ENCODE measurements around the gene R3HDM2.
A peak's percentile ranks its signal among the peaks of the same experiment; 100 is the strongest.
"Not testable (repeated sequence)": the region's sequence is repeated elsewhere in the genome, so short reads cannot be mapped to it uniquely, and the experiment has no call there.

Gene R3HDM2

GRCh38 chr12:57452937-57453509 is 22.2 kb upstream of the R3HDM2 start:
- no peak for DNase-seq (ENCODE audit: low spot score)

GRCh38 chr12:57452181-57452936 is 21.5 kb upstream of the R3HDM2 start:
- DNase-seq (ENCODE audit: low spot score): no peak

DNA sequence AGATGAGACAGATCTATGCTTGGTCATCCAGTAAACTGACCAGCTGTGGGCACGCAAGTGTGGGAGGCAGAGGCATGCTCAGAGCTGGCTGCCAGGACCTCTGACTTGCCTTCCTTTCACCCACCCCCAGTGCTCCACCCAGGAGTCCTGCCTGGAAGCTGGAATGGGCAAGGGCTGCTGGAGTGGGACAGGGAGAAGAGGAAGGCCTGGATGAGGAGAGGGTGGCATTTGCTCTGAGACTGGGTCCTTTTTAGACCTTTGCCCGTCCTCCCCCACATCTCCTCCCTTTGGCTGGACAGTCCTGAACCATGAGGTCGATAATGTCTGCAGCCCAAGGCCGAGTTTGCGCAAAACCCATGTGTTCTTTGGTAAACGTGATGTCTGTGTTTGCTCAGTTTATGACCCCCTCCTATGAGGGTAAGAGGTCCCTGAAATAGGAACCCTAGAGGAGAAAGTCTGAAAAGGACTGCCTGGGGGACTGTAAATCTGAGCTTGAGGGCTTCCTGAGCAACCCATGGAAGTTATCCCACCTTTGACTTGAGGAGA is 20.5 kb upstream of the R3HDM2 start:
- DNase-seq (ENCODE audit: low spot score): no peak

DNA sequence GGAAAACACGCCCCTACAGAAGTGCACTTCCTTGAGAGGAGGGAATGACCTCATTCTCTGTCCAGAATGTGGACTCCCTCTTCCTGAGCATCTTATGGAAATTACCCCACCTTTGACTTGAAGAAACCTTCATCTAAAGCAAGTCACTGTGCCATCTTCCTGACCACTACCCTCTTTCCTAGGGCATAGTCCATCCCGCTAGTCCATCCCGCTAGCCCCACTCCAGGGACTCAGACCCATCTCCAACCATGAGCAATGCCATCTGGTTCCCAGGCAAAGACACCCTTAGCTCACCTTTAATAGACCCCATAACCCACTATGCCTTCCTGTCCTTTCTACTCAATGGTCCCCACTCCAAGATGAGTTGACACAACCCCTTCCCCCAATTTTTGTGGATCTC is 19.2 kb upstream of the R3HDM2 start:
- DNase-seq (ENCODE audit: low spot score): no peak

DNA sequence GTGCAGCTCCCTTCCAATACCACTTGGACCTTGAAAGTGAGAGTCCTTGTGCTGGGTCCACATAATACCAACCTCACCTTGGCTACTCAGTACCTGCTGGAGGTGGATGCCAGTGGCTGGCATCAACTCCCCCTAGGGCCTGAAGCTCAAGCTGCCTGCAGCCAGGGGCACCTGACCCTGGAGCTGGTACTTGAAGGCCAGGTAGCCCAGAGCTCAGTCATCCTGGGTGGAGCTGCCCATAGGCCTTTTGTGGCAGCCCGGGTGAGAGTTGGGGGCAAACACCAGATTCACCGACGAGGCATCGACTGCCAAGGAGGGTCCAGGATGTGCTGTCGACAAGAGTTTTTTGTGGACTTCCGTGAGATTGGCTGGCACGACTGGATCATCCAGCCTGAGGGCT is 18.5 kb upstream of the R3HDM2 start:
- no peak for DNase-seq (ENCODE audit: low spot score)

- DNase-seq (ENCODE audit: low spot score): no peak
These were observed 17.8 kb upstream of the R3HDM2 start for GRCh38 chr12:57448669-57449068.

DNA sequence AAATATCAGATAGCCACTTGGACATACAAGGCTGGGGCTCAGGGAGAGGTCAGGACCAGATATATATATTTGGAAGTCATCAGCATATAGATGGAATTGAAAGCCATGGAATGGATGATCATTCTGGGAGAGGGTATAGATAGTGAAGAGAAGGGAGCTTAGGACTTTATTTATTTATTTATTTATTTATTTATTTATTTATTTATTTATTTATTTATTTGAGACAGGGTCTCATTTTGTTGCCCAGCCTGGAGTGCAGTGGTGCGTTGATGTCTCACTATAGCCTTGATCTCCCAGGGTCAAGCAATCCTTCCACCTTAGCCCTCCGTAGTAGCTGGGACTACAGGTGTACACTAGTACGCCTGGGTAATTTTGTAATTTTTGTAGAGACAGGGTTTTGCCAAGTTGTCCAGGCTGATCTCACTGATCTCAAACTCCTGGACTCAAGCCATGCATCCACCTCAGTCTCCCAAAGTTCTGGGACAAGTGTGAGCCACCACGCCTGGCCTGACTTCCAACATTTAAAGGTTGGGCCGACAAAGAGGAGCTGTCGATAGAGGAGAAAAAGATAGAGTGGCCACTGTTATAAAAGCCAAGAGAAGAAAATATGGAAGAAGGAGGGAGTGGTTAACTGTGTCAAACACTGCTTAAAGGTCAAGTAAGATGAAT is 15.6 kb upstream of the R3HDM2 start:
- DNase-seq (ENCODE audit: low spot score): no peak

GRCh38 chr12:57444744-57445143 is 13.9 kb upstream of the R3HDM2 start:
- DNase-seq (ENCODE audit: low spot score): no peak

DNA sequence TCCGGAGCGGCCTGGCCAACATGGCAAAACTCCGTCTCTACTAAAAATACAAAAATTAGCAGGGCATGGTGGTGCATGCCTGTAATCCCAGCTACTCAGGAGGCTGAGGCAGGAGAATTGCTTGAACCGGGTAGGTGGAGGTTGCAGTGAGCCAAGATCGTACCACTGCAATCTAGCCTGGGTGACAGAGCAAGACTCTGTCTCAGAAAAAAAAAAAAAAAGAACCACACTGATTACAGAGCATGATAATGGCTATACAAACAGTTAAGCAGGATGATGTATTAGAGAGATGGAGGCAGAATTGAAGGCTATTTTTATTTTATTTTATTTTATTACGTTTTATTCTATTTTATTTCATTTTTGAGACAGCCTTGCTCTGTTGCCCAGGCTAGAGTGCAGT is 13.5 kb upstream of the R3HDM2 start:
- not testable (repeated sequence) for DNase-seq (ENCODE audit: low spot score)

GRCh38 chr12:57441846-57442427 is 11.1 kb upstream of the R3HDM2 start:
- DNase-seq (ENCODE audit: low spot score): no peak

GRCh38 chr12:57441393-57441792 is 10.6 kb upstream of the R3HDM2 start:
- DNase-seq (ENCODE audit: low spot score): not testable (repeated sequence)

GRCh38 chr12:57439762-57440266 is 9.0 kb upstream of the R3HDM2 start:
- no peak for DNase-seq (ENCODE audit: low spot score)

GRCh38 chr12:57438400-57438799 is 7.6 kb upstream of the R3HDM2 start:
- DNase-seq (ENCODE audit: low spot score): no peak

- no peak for DNase-seq (ENCODE audit: low spot score)
These were observed 4.5 kb upstream of the R3HDM2 start for GRCh38 chr12:57435293-57435692.

GRCh38 chr12:57434517-57435223 is 3.8 kb upstream of the R3HDM2 start, which contains the start of gene INHBC:
TSS of gene INHBC (plus strand) at chr12:57434784. CDS start at chr12:57434887, 103 bp downstream.
- DNase-seq (ENCODE audit: low spot score): no peak

GRCh38 chr12:57433370-57433769 is 2.5 kb upstream of the R3HDM2 start:
- DNase-seq (ENCODE audit: low spot score): no peak

DNA sequence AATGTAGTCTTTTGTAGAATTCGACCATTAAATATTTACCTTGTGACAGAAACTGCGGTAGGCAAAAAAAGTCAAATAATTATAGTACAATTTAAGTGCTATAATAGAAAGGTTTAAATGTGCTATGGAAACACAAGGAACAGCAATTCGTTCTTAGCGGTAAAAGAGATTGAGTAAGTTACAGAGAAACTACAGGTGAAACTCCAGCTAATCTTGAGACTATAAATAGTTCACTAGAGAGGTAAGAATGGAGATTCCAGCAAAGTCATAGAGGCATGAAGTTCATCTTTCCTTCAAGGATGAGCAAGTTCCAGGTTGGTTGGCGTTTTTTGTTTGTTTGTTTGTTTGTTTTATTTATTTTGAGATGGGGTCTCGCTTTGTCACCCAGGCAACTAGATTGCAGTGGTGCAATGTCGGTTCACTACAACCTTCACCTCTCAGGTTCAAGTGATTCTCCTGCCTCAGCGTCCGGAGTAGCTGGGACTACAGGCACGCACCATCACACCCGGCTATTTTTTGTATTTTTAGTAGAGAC is 878 bp upstream of the R3HDM2 start:
- no peak for DNase-seq (ENCODE audit: low spot score)

DNA sequence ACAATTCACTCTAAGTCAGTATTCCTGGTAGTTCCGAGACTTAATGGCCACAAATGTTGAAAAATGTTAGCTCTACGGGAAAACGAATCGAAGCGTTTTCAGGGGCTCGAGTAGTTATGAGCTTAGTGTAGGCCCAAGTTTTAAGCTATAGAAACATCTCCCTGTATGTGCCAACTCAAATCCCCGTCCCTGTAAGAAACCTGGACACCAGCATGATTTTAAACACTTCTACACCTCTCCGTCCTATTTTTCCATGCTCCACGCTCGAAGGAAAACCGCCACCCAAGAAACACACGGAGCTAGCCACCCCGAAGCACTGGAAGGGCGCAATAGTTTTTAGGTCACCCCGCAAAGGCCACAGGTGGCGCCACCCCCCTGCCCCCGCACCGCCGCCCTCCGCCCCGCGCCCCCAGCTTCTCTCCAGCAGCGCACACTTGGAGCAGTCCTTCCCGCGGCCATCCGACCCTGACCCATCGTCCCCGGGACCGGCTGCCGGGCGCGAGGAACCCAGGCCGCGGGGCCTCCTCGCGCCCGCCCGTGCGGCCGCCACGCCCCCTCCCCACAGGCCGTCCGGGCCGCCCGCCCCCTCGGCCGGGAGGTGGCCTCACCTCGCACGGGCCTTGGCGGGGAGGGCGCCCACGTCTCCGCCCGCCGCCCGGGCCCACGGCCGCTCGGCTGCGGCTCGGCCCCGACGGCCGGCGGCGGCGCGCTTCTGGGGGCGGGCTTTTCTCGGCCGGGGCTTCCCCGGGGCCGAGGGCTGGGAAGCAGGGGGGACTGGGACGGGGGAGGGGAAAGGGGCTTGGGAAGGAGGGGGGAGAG is 522 bp downstream of the R3HDM2 start:
- DNase-seq (ENCODE audit: low spot score): peak; percentile 22

GRCh38 chr12:57429473-57430111 is 1.3 kb downstream of the R3HDM2 start:
- no peak for DNase-seq (ENCODE audit: low spot score)

DNA sequence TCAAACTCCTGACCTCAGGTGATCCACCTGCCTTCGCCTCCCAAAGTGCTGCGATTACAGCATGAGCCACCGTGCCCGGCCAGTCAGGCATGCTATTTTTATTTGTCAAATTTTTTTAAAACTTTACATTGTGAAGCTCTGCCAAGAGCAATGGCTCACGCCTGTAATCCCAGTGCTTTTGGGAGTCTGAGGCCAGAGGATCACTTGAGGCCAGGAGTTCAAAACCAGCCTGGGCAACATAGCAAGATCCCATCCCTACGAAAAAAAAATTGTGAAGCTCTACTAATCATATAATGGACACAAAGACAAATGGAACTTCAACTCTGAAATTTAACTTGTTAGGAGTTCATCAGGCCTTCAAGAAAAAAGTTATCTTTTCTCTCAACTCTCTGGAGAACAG is 1.9 kb downstream of the R3HDM2 start:
- no peak for DNase-seq (ENCODE audit: low spot score)
